ENCODE results near the gene COL4A5. TPM values are rescaled to one million over a fixed set of nuclear protein-coding genes. Genes with fewer than 3 reads are reported as not detected.

COL4A5 gene
- total RNA-seq, 1 experiment from 2014 or later: 51.3 TPM

DNA sequence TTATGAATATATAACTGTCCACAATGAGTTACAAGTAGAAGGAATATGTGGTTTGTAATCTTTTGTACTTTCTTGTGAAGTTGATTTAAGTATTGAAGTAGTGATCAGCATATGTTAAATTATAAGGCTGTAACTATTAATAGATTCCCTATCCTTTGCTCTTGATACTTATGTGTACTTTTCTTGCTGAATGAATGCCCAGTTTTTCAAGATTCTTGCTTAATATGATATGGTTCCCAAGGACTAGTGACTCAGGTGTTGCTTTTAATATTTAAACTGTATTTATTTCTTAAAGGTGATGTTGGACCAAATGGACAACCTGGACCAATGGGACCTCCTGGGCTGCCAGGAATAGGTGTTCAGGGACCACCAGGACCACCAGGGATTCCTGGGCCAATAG is 175.0 kb downstream of the COL4A5 start:
- DNase-seq: no peak
- H3K79me2 ChIP-seq (ENCODE audit: insufficient read depth, low read length): no peaks in the 10 kb centered on the region
- no peak overlapping the region for H2AK5ac ChIP-seq (ENCODE audit: insufficient read length, low read length)
- no peaks in the 10 kb centered on the region for H3K79me1 ChIP-seq (ENCODE audit: insufficient read depth, low read depth, low read length, poor library complexity, severe bottlenecking)
- TF ChIP-seq CTCF (conservative IDR thresholded peaks at IDR 0.05): no peak
- H2BK15ac ChIP-seq (ENCODE audit: low read depth, low read length): no peak overlapping the region
- H4K91ac ChIP-seq (ENCODE audit: insufficient read length, low read depth, low read length): no peak overlapping the region
- H3K4me1 ChIP-seq (ENCODE audit: insufficient read depth, low read length): no peaks in the 10 kb centered on the region
- no peaks in the 10 kb centered on the region for H3K23me2 ChIP-seq (ENCODE audit: insufficient read length, low read depth, low read length, poor library complexity, severe bottlenecking)
- H2AFZ ChIP-seq (ENCODE audit: low read length): no peak overlapping the region
- Mint-ChIP-seq H3K36me3 (ENCODE audit: insufficient read depth in 1 of 3, low read depth in 3 of 3) (peaks cover 0 to 2% (median 0%) of the 10 kb centered on the region in 3 experiments; a peak in 1 of 7 replicates), H3K4me1 (no peaks in the 10 kb centered on the region), H3K27ac (no peak overlapping the region), H3K4me3 (no peak overlapping the region), H3K27me3 (ENCODE audit: low read depth) (no peaks in the 10 kb centered on the region), H3K9me3 (no peaks in the 10 kb centered on the region)
- H3K56ac ChIP-seq (ENCODE audit: insufficient read length, low read depth, low read length): no peak overlapping the region
- no peaks in the 10 kb centered on the region for H3K9me3 ChIP-seq (ENCODE audit: control insufficient read depth, low read depth, low read length)
- H4K20me1 ChIP-seq (ENCODE audit: control insufficient read depth, insufficient read depth, insufficient read length): no peaks in the 10 kb centered on the region
- H3T11ph ChIP-seq (ENCODE audit: low read length): no peak overlapping the region
- no peak overlapping the region for H2BK20ac ChIP-seq (ENCODE audit: low read depth, low read length, poor library complexity, severe bottlenecking)
- H3K23ac ChIP-seq (ENCODE audit: insufficient read length, low read depth, low read length): no peak overlapping the region
- no peak overlapping the region for H3K9ac ChIP-seq (ENCODE audit: extremely low read depth, insufficient read length, low read length)
- H3K14ac ChIP-seq (ENCODE audit: insufficient read depth, low read length): no peak overlapping the region
- H4K5ac ChIP-seq (ENCODE audit: insufficient read length, low read depth, low read length): no peak overlapping the region
- no peak overlapping the region for H3K4me2 ChIP-seq (ENCODE audit: insufficient read depth, insufficient read length, low read length)
- H2BK5ac ChIP-seq (ENCODE audit: insufficient read length, low read length): no peak overlapping the region
- no peak overlapping the region for H4K8ac ChIP-seq (replicated peaks; ENCODE audit: insufficient read length, low read depth, low read length)
- no peak overlapping the region for H3K4ac ChIP-seq (ENCODE audit: low read depth, low read length)
- H3K18ac ChIP-seq (ENCODE audit: insufficient read length, low read depth, low read length): no peak overlapping the region
- H2BK12ac ChIP-seq (ENCODE audit: insufficient read length, low read depth, low read length): no peak overlapping the region
- H3K27me3 ChIP-seq (ENCODE audit: insufficient read depth, low read length): no peaks in the 10 kb centered on the region
- H2BK120ac ChIP-seq (ENCODE audit: low read depth, low read length, poor library complexity, severe bottlenecking): no peak overlapping the region
- no peak overlapping the region for H3K27ac ChIP-seq (ENCODE audit: insufficient read length, low read depth, low read length)

Data from H9 (cell line).